Endothelial cell of umbilical vein (primary cell): Measurements from ENCODE around the gene TAF11L14. TPM values are rescaled to one million over a fixed set of nuclear protein-coding genes. Genes with fewer than 3 reads are reported as not detected.
"Not testable (repeated sequence)": the region's sequence is repeated elsewhere in the genome, so short reads cannot be mapped to it uniquely, and the experiment has no call there.

ENCODE experiments used
- BruUV-seq: library from RNA; stranded (reverse); fragments of 400-500 nt; replicated peaks from 2 replicates; lab custom pipeline; 2021; lab: Mats Ljungman, UMichigan
- CTCF ChIA-PET: fragments of 300-600, 350-600 bp; sonication (Branson Sonifier 250); formaldehyde crosslinking; loops from one replicate; lab custom pipeline; 2021; ENCODE audit warnings: antibody characterized with exemption, inconsistent platforms; lab: Charles Lee
- POLR2A ChIA-PET: fragments of 300-600, 350-600 bp; sonication (Branson Sonifier 250); formaldehyde crosslinking; loops from one replicate; lab custom pipeline; 2021; ENCODE audit warnings: antibody characterized with exemption, inconsistent platforms; lab: Charles Lee
- DNase-seq: peaks from one replicate; pipeline ENCODE4 v3.0.0-alpha.2; 2011; ENCODE audit warnings: low read depth, low spot score
- FAIRE-seq: peaks from 2 replicates; lab custom pipeline; 2011; peaks lifted over from hg19 to GRCh38; lab: Jason Lieb, UNC
- H2AFZ ChIP-seq: 2 replicates; pipeline ENCODE4 v1.6.0; 2012; ENCODE audit warnings: low read depth, low read length, control low read depth, inconsistent platforms
- H3K27ac ChIP-seq: 2 replicates; pipeline ENCODE4 v1.5.1; 2011; ENCODE audit warnings: low read depth, mild to moderate bottlenecking, control low read depth, low read length, moderate library complexity; ENCODE audit not compliant: insufficient read depth
- H3K27me3 ChIP-seq, 2 experiments: 2 replicates each; pipeline versions ENCODE4 v1.6.0 to v1.6.1; 2011; ENCODE audit warnings: low read length in 2 of 2, mixed read lengths in 1 of 2; ENCODE audit not compliant: control insufficient read depth in 2 of 2, insufficient read depth in 2 of 2
- H3K36me3 ChIP-seq, 2 experiments: 2 replicates in 1 of 2; 3 replicates in 1 of 2; pipeline ENCODE4 v1.5.1; 2011; ENCODE audit warnings: low read length in 2 of 2, mild to moderate bottlenecking in 1 of 2, moderate library complexity in 1 of 2; ENCODE audit not compliant: control insufficient read depth in 2 of 2, insufficient read depth in 2 of 2; ENCODE audit errors: extremely low read depth in 1 of 2
- H3K4me1 ChIP-seq: 3 replicates; pipeline ENCODE4 v1.5.1; 2011; ENCODE audit warnings: mild to moderate bottlenecking, low read length; ENCODE audit not compliant: control insufficient read depth, insufficient read depth; ENCODE audit errors: extremely low read depth
- H3K4me2 ChIP-seq: 2 replicates; pipeline ENCODE4 v1.6.1; 2011; ENCODE audit warnings: low read length, control low read depth, mixed read lengths; ENCODE audit not compliant: insufficient read depth
- H3K4me3 ChIP-seq, 3 experiments: fragments of 200-600 bp in 1 of 3; sonication (generic), shearing (Covaris generic) in 1 of 3; replicated peaks in 1 of 3; 2 replicates each; pipeline ENCODE4 v1.5.1; 2011 to 2016; ENCODE audit warnings: control low read depth in 3 of 3, low read length in 3 of 3, mild to moderate bottlenecking in 2 of 3, inconsistent platforms in 1 of 3, low read depth in 1 of 3, moderate library complexity in 1 of 3; ENCODE audit not compliant: insufficient read depth in 1 of 3
- H3K79me2 ChIP-seq: 2 replicates; pipeline ENCODE4 v1.6.0; 2012; ENCODE audit warnings: low read length, inconsistent platforms; ENCODE audit not compliant: control insufficient read depth, insufficient read depth
- H3K9ac ChIP-seq: replicated peaks from 2 replicates; pipeline ENCODE3; 2011; ENCODE audit warnings: low read length, control low read depth; ENCODE audit not compliant: insufficient read depth; ENCODE audit errors: extremely low read depth
- H3K9me1 ChIP-seq: replicated peaks from 3 replicates; pipeline ENCODE4 v1.6.0; 2011; ENCODE audit warnings: mild to moderate bottlenecking, low read length; ENCODE audit not compliant: control insufficient read depth, insufficient read depth; ENCODE audit errors: extremely low read depth
- H3K9me3 ChIP-seq: replicated peaks from 2 replicates; pipeline ENCODE4 v1.5.1; 2012; ENCODE audit warnings: low read length, inconsistent platforms; ENCODE audit not compliant: control insufficient read depth, insufficient read depth
- H4K20me1 ChIP-seq: replicated peaks from 2 replicates; pipeline ENCODE3; 2011; ENCODE audit warnings: mild to moderate bottlenecking, low read length; ENCODE audit not compliant: control insufficient read depth, insufficient read depth; ENCODE audit errors: extremely low read depth
- dilution Hi-C: fragments of 300-500 bp; cut with MboI; formaldehyde crosslinking; loops from one replicate; pipeline ENCODE4 v1.15.0; 2019; ENCODE audit warnings: low sequenced_read_pairs; ENCODE audit not compliant: extremely low pct_ligation_motif_present
- intact Hi-C: fragments of 100-400 bp; cut with micrococcal nuclease; formaldehyde crosslinking; loops from one replicate; pipeline ENCODE4 v1.10.0; 2022
- polyA plus RNA-seq, 4 experiments: library from polyadenylated mRNA; depleted of rRNA in 3 of 4; stranded (reverse) in 3 of 4; unstranded in 1 of 4; fragments of >200 nt; gene quantifications; 2 replicates each; pipeline versions ENCODE4 v1.2.1 to v1.2.3, GENCODE V29; 2011 to 2012; ENCODE audit warnings: missing spikeins in 1 of 4
- total RNA-seq: library from RNA; stranded (reverse); gene quantifications from 2 replicates; pipeline ENCODE4 v1.2.3, GENCODE V29; 2021

The TAF11L14 gene
- total and polyA plus RNA-seq, 2 donors (not counting 3 experiments of a cell fraction or from before 2014, with no cell fraction given), result not detected

GRCh38 chr5:17590860-17591259, 43.4 kb upstream of the TAF11L14 start, which contains the start of gene TAF11L8:
Gene TAF11L8, minus strand, starts transcription at chr5:17590960.
- H3K4me2 ChIP-seq, H2AFZ ChIP-seq, H3K9me1 ChIP-seq, POLR2A ChIA-PET, FAIRE-seq, H3K27me3 ChIP-seq, H4K20me1 ChIP-seq, dilution Hi-C loops, H3K4me3 ChIP-seq, H3K79me2 ChIP-seq, intact Hi-C loops, DNase-seq, H3K9me3 ChIP-seq, H3K27ac ChIP-seq, BruUV-seq, H3K9ac ChIP-seq, CTCF ChIA-PET, H3K36me3 ChIP-seq, H3K4me1 ChIP-seq: not testable (repeated sequence)

GRCh38 chr5:17594255-17594654, 40.0 kb upstream of the TAF11L14 start, which contains the start of gene TAF11L9:
Gene TAF11L9, minus strand, starts transcription at chr5:17594394.
- H3K27me3 ChIP-seq, POLR2A ChIA-PET, FAIRE-seq, CTCF ChIA-PET, BruUV-seq, intact Hi-C loops, H3K36me3 ChIP-seq, H3K4me1 ChIP-seq, H3K9ac ChIP-seq, H3K4me2 ChIP-seq, H2AFZ ChIP-seq, dilution Hi-C loops, H3K27ac ChIP-seq, H4K20me1 ChIP-seq, H3K4me3 ChIP-seq, H3K79me2 ChIP-seq, H3K9me1 ChIP-seq, H3K9me3 ChIP-seq, DNase-seq: not testable (repeated sequence)

GRCh38 chr5:17597728-17598127, 36.5 kb upstream of the TAF11L14 start, which contains the start of gene TAF11L10:
Gene TAF11L10, minus strand, starts transcription at chr5:17597828.
- H3K27me3 ChIP-seq, H3K9me1 ChIP-seq, FAIRE-seq, H3K4me2 ChIP-seq, H3K36me3 ChIP-seq, H3K9ac ChIP-seq, intact Hi-C loops, H3K4me1 ChIP-seq, H3K9me3 ChIP-seq, H3K79me2 ChIP-seq, H3K27ac ChIP-seq, H3K4me3 ChIP-seq, H2AFZ ChIP-seq, POLR2A ChIA-PET, CTCF ChIA-PET, H4K20me1 ChIP-seq, dilution Hi-C loops, DNase-seq, BruUV-seq: not testable (repeated sequence)

GRCh38 chr5:17603880-17604279, 30.4 kb upstream of the TAF11L14 start, which contains the start of gene TAF11L11:
Gene TAF11L11, plus strand, starts transcription at chr5:17604183.
- H3K4me1 ChIP-seq, BruUV-seq, H3K27me3 ChIP-seq, FAIRE-seq, H2AFZ ChIP-seq, H3K4me2 ChIP-seq, H4K20me1 ChIP-seq, H3K9me1 ChIP-seq, dilution Hi-C loops, H3K9ac ChIP-seq, POLR2A ChIA-PET, DNase-seq, H3K79me2 ChIP-seq, H3K4me3 ChIP-seq, H3K36me3 ChIP-seq, intact Hi-C loops, H3K9me3 ChIP-seq, H3K27ac ChIP-seq, CTCF ChIA-PET: not testable (repeated sequence)
